GM18505 (cell line): Measurements from ENCODE around the gene MPP1.

Experiments used
- ATAC-seq: cut with Tn5 transposase; IDR thresholded peaks from one replicate; pipeline ENCODE4 v1.9.1; 2021; ENCODE audit not compliant: unreplicated experiment
- POLR2A ChIP-seq: IDR thresholded peaks from 4 replicates; pipeline ENCODE4 v1.6.1; 2011; ENCODE audit warnings: borderline replicate concordance; ENCODE audit not compliant: insufficient read depth, insufficient read length; ENCODE audit errors: extremely low read depth

Gene MPP1

GRCh38 chrX:154779261-154779660 is 26.0 kb downstream of the MPP1 start:
- no peak for TF ChIP-seq POLR2A
- no peak for ATAC-seq

GRCh38 chrX:154776753-154777152 is 28.5 kb downstream of the MPP1 start:
- TF ChIP-seq POLR2A = no peak
- no peak for ATAC-seq

GRCh38 chrX:154775419-154776349 is 29.6 kb downstream of the MPP1 start:
- no peak for ATAC-seq
- no peak for TF ChIP-seq POLR2A

- no peak for TF ChIP-seq POLR2A
- ATAC-seq = no peak
These were observed 30.7 kb downstream of the MPP1 start for GRCh38 chrX:154774622-154775021.

- ATAC-seq = peak; percentile 92
- TF ChIP-seq POLR2A = peak; percentile 64
These were observed 42.6 kb downstream of the MPP1 start, which contains the start of gene DKC1 for GRCh38 chrX:154762537-154763296. Gene DKC1, plus strand, starts transcription at chrX:154762864. Its CDS starts 102 bp downstream, at chrX:154762966.

- ATAC-seq = no peak
- TF ChIP-seq POLR2A = no peak
These were observed 43.2 kb downstream of the MPP1 start for GRCh38 chrX:154761977-154762536.

GRCh38 chrX:154758696-154759095 is 46.6 kb downstream of the MPP1 start:
- TF ChIP-seq POLR2A = no peak

GRCh38 chrX:154751669-154752271 is 53.5 kb downstream of the MPP1 start:
- TF ChIP-seq POLR2A = no peak
- ATAC-seq = no peak

More at GRCh38 chrX:154758696-154759095, 46.6 kb downstream of the MPP1 start:
- no peak for ATAC-seq

- ATAC-seq = no peak
- TF ChIP-seq POLR2A = no peak
These were observed 54.0 kb downstream of the MPP1 start for GRCh38 chrX:154751203-154751668.

- peak; percentile 54 for ATAC-seq
- no peak for TF ChIP-seq POLR2A
These were observed 54.7 kb downstream of the MPP1 start, which contains the start of gene GAB3 for GRCh38 chrX:154750301-154751202. Gene GAB3, minus strand, starts transcription at chrX:154751077. Its CDS starts 52 bp downstream, at chrX:154751025.

GRCh38 chrX:154749856-154750255 is 55.4 kb downstream of the MPP1 start:
- no peak for ATAC-seq
- no peak for TF ChIP-seq POLR2A

- ATAC-seq = no peak
These were observed 56.5 kb downstream of the MPP1 start for GRCh38 chrX:154748712-154749339.

GRCh38 chrX:154742613-154743012 is 62.7 kb downstream of the MPP1 start:
- no peak for ATAC-seq
- no peak for TF ChIP-seq POLR2A

More at GRCh38 chrX:154748712-154749339, 56.5 kb downstream of the MPP1 start:
- no peak for TF ChIP-seq POLR2A
